ENCODE data around the gene COL4A6. TPM values are rescaled to one million over a fixed set of nuclear protein-coding genes. Genes with fewer than 3 reads are reported as not detected.

The COL4A6 gene
- total and polyA plus RNA-seq, 2 experiments from 2014 or later, result 40.1 to 95.2 TPM

DNA sequence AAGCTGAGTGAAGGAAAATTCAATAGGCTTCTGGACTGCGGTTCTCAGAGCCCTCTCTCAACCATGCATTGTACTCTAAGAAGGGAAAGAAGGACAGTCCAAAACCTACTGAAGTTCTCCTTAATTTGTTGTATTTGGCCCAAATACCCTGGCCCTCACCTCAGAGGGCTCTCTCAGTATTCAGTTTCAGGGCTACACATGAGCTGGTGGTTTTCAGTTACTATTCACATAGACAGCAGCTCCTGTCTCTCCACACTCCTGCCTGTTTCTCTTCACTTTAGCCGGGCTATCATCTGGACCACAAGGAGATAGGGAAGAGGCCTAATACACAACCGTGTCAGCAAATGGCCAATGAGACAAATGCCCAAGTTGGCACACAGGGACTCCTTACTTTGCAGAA is 280.6 kb downstream of the COL4A6 start:
- Histone ChIP-seq H3K9me3 (ENCODE audit: low read depth) (no peaks in the 10 kb centered on the region), H3K27me3 (no peaks in the 10 kb centered on the region), H3K4me3 (no peak overlapping the region), H3K27ac (no peak overlapping the region), H3K36me3 (no peaks in the 10 kb centered on the region), H3K4me1 (ENCODE audit: low read depth) (no peaks in the 10 kb centered on the region)
- DNase-seq (ENCODE audit: low read depth in 1 of 2, low spot score in 1 of 2), result no peak
- TF ChIP-seq CTCF (IDR thresholded peaks at IDR 0.05; ENCODE audit: low read depth, low read length), result no peak

DNA sequence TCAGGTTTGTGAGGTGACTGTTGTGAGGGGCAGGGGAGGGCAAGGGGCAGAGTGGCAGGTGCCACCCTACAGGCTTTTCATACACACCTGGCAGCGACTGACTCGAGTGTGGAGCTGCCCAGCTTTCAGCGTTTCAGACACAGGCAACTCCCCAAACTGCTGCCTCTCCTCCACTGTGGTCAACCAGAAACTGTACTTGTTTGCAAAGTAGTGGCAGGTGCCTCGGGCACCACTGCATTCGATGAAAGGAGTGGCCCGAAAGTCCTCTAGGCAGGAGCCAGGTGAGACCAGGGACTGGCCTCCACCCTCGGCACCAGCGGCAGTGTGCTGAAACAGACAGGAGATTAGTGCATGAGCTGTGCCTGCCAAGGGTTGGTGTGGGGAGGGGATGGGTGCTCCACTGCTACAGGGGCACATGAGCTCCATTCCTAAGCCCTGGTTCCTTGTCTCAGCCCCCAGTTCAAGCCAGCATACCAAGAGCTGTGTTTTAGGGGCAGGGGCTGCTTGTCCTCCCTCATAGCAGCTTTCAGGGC is 281.2 kb downstream of the COL4A6 start:
- Histone ChIP-seq H3K27ac (no peak overlapping the region), H3K4me1 (ENCODE audit: low read depth) (no peaks in the 10 kb centered on the region), H3K9me3 (ENCODE audit: low read depth) (no peaks in the 10 kb centered on the region), H3K36me3 (no peaks in the 10 kb centered on the region), H3K27me3 (no peaks in the 10 kb centered on the region), H3K4me3 (no peak overlapping the region)
- no peak for TF ChIP-seq CTCF (IDR thresholded peaks at IDR 0.05; ENCODE audit: low read depth, low read length)
- DNase-seq (ENCODE audit: low read depth in 1 of 2, low spot score in 1 of 2), result no peak

DNA sequence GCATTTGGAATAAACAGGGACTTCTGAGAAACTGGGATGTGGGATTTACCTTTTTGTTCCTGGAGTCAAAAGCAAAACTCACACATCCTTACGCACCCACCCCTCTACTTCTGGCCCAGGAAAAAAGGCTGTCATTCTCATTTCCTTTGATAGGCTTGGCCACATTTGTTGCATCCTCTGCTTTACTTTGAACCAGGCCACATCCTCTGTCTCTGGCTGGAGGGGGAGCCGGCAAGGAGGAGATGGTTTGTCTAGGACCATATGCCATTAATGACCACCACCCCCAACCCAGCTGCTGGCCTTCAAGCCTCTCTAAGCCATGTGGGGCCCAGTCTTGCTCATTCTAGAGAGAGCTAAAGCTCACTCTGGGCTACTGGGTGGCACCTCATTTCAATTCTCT is 282.1 kb downstream of the COL4A6 start:
- Histone ChIP-seq H3K36me3 (no peaks in the 10 kb centered on the region), H3K27me3 (no peaks in the 10 kb centered on the region), H3K4me3 (no peak overlapping the region), H3K9me3 (ENCODE audit: low read depth) (no peaks in the 10 kb centered on the region), H3K27ac (no peak overlapping the region), H3K4me1 (ENCODE audit: low read depth) (no peaks in the 10 kb centered on the region)
- DNase-seq (ENCODE audit: low read depth in 1 of 2, low spot score in 1 of 2), result no peak
- no peak for TF ChIP-seq CTCF (IDR thresholded peaks at IDR 0.05; ENCODE audit: low read depth, low read length)

- DNase-seq (ENCODE audit: low read depth in 1 of 2, low spot score in 1 of 2), result no peak
- no peak overlapping the region for H3K4me3 ChIP-seq
- H3K27me3 ChIP-seq, result no peaks in the 10 kb centered on the region
- H3K9me3 ChIP-seq (ENCODE audit: low read depth), result no peaks in the 10 kb centered on the region
- H3K4me1 ChIP-seq (ENCODE audit: low read depth), result no peaks in the 10 kb centered on the region
- H3K36me3 ChIP-seq, result no peaks in the 10 kb centered on the region
- no peak overlapping the region for H3K27ac ChIP-seq
- no peak for TF ChIP-seq CTCF (IDR thresholded peaks at IDR 0.05; ENCODE audit: low read depth, low read length)
Measured at GRCh38 chrX:108148524-108148923, 289.7 kb downstream of the COL4A6 start.

GRCh38 chrX:108138814-108139702 is 299.2 kb downstream of the COL4A6 start:
- Histone ChIP-seq H3K4me3 (no peak overlapping the region), H3K9me3 (ENCODE audit: low read depth) (no peaks in the 10 kb centered on the region), H3K27me3 (no peaks in the 10 kb centered on the region), H3K4me1 (ENCODE audit: low read depth) (no peaks in the 10 kb centered on the region), H3K27ac (peak overlapping the region; percentile 23), H3K36me3 (no peaks in the 10 kb centered on the region)
- no peak for DNase-seq (ENCODE audit: low read depth in 1 of 2, low spot score in 1 of 2)
- peak; percentile 60 for TF ChIP-seq CTCF (IDR thresholded peaks at IDR 0.05; ENCODE audit: low read depth, low read length)
